NT2/D1 (cell line): ENCODE results near the gene FNIP1.

Source experiments
- DNase-seq: peaks from one replicate; pipeline ENCODE4 v3.0.0-alpha.2; 2011; ENCODE audit warnings: low read depth, low spot score
- H3K27me3 ChIP-seq: 2 replicates; pipeline ENCODE4 v1.6.0; 2011; ENCODE audit warnings: mild to moderate bottlenecking; ENCODE audit not compliant: insufficient read length, insufficient read depth
- H3K36me3 ChIP-seq: 2 replicates; pipeline ENCODE4 v1.6.1; 2011; ENCODE audit warnings: mild to moderate bottlenecking, low read length, mixed read lengths; ENCODE audit not compliant: insufficient read depth, insufficient read length
- H3K4me1 ChIP-seq: 2 replicates; pipeline ENCODE4 v1.5.1; 2011; ENCODE audit not compliant: insufficient read depth, insufficient read length
- H3K4me3 ChIP-seq: 2 replicates; pipeline ENCODE4 v1.5.1; 2011; ENCODE audit warnings: low read depth; ENCODE audit not compliant: insufficient read length
- H3K9ac ChIP-seq: 2 replicates; pipeline ENCODE4 v1.6.0; 2011; ENCODE audit warnings: low read depth; ENCODE audit not compliant: insufficient read length
- H3K9me3 ChIP-seq: 2 replicates; pipeline ENCODE4 v1.5.1; 2011; ENCODE audit warnings: mild to moderate bottlenecking, low read length; ENCODE audit not compliant: insufficient read depth
- SUZ12 ChIP-seq: IDR thresholded peaks from 2 replicates; pipeline ENCODE4 v1.6.1; 2011; ENCODE audit not compliant: insufficient read length, insufficient read depth; ENCODE audit errors: extremely low read depth
- YY1 ChIP-seq: IDR thresholded peaks from 2 replicates; pipeline ENCODE4 v1.6.1; 2011; ENCODE audit not compliant: insufficient read length, insufficient read depth
- ZNF274 ChIP-seq: IDR thresholded peaks from 2 replicates; pipeline ENCODE4 v1.6.1; 2011; ENCODE audit warnings: mild to moderate bottlenecking, low read depth, low read length

The FNIP1 gene

DNA sequence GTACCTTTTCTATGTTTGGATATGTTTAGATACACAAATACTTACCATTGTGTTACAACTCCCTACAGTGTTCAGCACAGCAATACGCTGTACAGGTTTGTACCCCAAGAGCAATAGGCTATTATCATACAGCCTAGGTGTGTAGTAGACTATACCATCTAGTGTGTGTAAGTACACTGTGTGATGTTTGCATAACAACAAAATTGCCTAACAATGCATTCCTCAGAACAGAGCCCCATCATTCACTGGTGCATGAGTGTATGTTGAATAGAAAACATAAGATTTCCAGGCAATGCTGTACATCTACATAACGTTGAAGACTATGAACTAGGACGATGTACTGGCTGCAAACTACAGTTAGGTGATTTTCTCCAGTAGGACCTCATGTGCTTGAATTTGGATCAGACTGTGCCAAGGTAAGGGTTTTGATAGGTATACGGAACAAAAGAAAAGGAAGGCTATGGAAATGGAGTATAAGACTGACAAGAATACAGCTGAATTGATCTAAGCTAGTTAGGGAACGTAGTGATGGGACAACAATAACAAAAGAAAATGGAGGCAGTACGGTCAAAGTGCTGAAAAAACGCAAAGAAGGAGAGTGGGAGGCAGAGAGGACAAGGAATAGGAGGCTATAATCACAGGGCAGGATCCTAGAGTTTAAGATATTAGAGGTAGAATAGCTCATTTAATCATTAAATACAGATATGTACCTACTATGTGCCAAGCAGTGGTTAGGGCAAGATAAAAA, 46.9 kb downstream of the FNIP1 start:
- H3K4me3 ChIP-seq = no peak overlapping the region
- H3K36me3 ChIP-seq = no peaks in the 10 kb centered on the region
- no peak for DNase-seq
- no peaks in the 10 kb centered on the region for H3K4me1 ChIP-seq
- no peak overlapping the region for H3K9ac ChIP-seq
- TF ChIP-seq YY1 (no peak), ZNF274 (no peak), SUZ12 (no peak)
- no peaks in the 10 kb centered on the region for H3K27me3 ChIP-seq
- no peaks in the 10 kb centered on the region for H3K9me3 ChIP-seq

GRCh38 chr5:131749138-131749537, 47.7 kb downstream of the FNIP1 start:
- Histone ChIP-seq H3K4me3 (no peak overlapping the region), H3K9me3 (no peaks in the 10 kb centered on the region), H3K4me1 (no peaks in the 10 kb centered on the region), H3K36me3 (peaks cover 3% of the 10 kb centered on the region), H3K9ac (no peak overlapping the region), H3K27me3 (no peaks in the 10 kb centered on the region)
- TF ChIP-seq ZNF274 = no peak
- no peak for TF ChIP-seq SUZ12
- TF ChIP-seq YY1 = no peak
- DNase-seq = no peak

GRCh38 chr5:131747180-131748105, 49.4 kb downstream of the FNIP1 start:
- no peak for DNase-seq
- TF ChIP-seq ZNF274 = no peak
- no peak for TF ChIP-seq YY1
- TF ChIP-seq SUZ12 = no peak
- H3K9ac ChIP-seq = no peak overlapping the region
- H3K9me3 ChIP-seq = no peaks in the 10 kb centered on the region
- no peaks in the 10 kb centered on the region for H3K4me1 ChIP-seq
- H3K36me3 ChIP-seq = peaks cover 12% of the 10 kb centered on the region
- no peak overlapping the region for H3K4me3 ChIP-seq
- H3K27me3 ChIP-seq = no peaks in the 10 kb centered on the region

GRCh38 chr5:131746423-131746822, 50.4 kb downstream of the FNIP1 start:
- Histone ChIP-seq H3K9me3 (no peaks in the 10 kb centered on the region), H3K36me3 (peaks cover 15% of the 10 kb centered on the region), H3K27me3 (no peaks in the 10 kb centered on the region), H3K4me1 (no peaks in the 10 kb centered on the region), H3K9ac (no peak overlapping the region), H3K4me3 (no peak overlapping the region)
- TF ChIP-seq SUZ12 (no peak), YY1 (no peak), ZNF274 (no peak)
- DNase-seq = no peak

DNA sequence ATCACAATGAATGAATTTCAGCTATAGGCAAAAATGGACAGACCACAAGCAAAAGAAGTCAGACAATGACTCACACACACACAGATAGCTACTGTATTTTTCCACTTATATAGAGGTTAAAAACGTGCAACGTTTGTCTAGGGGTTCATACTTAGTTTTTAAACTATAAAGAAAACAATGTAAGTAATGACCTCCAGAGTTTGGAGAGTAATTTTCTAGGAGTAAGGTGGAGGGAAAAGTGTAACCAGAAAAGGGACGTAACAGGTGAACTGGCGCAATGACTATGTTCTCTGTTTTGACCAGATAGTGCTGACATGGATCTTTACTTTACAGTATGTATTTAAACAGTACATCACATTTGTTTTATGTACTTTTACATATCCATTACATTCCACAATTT, 51.1 kb downstream of the FNIP1 start:
- Histone ChIP-seq H3K9me3 (no peaks in the 10 kb centered on the region), H3K36me3 (peaks cover 16% of the 10 kb centered on the region), H3K27me3 (no peaks in the 10 kb centered on the region), H3K4me3 (no peak overlapping the region), H3K4me1 (no peaks in the 10 kb centered on the region), H3K9ac (no peak overlapping the region)
- no peak for DNase-seq
- TF ChIP-seq ZNF274 = no peak
- no peak for TF ChIP-seq YY1
- no peak for TF ChIP-seq SUZ12

GRCh38 chr5:131745155-131745554, 51.7 kb downstream of the FNIP1 start:
- no peaks in the 10 kb centered on the region for H3K27me3 ChIP-seq
- TF ChIP-seq ZNF274 (no peak), SUZ12 (no peak), YY1 (no peak)
- H3K4me1 ChIP-seq = no peaks in the 10 kb centered on the region
- peaks cover 20% of the 10 kb centered on the region for H3K36me3 ChIP-seq
- no peak overlapping the region for H3K9ac ChIP-seq
- no peak for DNase-seq
- H3K9me3 ChIP-seq = no peaks in the 10 kb centered on the region
- no peak overlapping the region for H3K4me3 ChIP-seq

DNA sequence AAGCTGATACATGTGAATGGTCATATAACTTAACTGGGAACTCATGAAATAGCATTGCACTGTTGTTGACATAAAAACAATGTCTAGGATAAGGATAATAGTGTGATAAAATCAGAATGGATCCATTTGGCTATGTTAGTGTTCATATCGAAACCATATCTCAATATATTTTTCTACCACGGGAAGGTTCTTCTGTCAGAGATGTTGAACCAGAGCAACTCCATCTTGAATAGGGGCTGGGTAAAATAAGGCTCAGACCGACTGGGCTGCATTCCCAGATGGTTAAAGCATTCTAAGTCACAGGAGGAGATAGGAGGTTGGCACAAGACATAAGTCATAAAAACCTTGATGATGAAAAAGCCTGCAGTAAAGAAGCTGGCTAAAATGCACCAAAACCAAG, 56.3 kb downstream of the FNIP1 start:
- Histone ChIP-seq H3K36me3 (peaks cover 23% of the 10 kb centered on the region), H3K4me1 (no peaks in the 10 kb centered on the region), H3K9ac (no peak overlapping the region), H3K9me3 (no peaks in the 10 kb centered on the region), H3K4me3 (no peak overlapping the region), H3K27me3 (no peaks in the 10 kb centered on the region)
- no peak for DNase-seq
- TF ChIP-seq ZNF274 = no peak
- TF ChIP-seq SUZ12 = no peak
- TF ChIP-seq YY1 = no peak
